ENCODE results near the gene PAPOLB. TPM values are rescaled to one million over a fixed set of nuclear protein-coding genes. Genes with fewer than 3 reads are reported as not detected.

Gene PAPOLB
- total RNA-seq, 1 experiment from 2014 or later: 0.31 TPM

DNA sequence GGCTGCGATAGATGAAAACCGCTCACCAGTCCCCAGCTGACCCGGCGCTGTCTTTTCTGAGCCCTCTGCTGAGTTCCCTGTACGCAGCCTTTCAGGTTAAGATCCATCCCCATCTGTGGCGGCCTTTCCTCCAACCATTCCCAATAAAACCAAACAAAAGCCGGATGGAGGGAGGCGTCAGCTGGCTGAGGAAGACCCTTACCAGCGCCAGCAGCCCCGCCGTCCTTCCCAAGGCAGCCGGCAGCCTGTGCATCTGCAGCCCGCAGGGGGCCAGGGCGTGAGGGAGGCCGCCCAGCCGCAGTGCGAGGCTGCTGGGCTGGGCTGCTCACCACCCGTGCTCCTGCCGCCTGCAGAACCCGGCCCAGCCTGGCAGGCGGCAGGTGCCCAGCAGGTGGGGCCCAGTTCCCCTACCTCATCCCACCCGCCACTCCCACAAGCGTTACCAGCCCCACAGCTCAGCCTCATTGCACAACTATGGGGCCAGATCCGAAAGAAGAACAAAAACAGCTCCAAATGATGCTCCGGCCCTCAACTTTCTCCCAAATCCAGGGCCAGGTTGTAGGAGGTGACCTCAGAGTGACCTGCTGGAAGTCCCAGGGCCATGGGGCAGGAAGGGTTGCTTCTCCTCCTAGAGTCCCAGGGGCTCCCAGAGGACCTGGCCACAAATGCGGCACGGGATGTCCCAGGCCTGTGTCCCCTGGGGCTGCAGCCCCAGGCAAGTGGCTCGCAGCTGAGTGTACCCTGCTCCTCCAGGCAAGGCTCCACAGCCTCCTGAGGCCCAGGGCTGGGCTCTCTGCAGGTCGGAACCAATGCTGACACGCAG, 23.8 kb downstream of the PAPOLB start:
- no peaks in the 10 kb centered on the region for H3K9me3 Mint-ChIP-seq
- H3K27me3 Mint-ChIP-seq (ENCODE audit: low read depth): no peaks in the 10 kb centered on the region
- peak; percentile 68 for ATAC-seq
- peak; percentile 22 for DNase-seq (ENCODE audit: low spot score)
- no peak overlapping the region for H3K4me3 Mint-ChIP-seq
- no peaks in the 10 kb centered on the region for H3K36me3 Mint-ChIP-seq
- TF ChIP-seq, protein P1, sequence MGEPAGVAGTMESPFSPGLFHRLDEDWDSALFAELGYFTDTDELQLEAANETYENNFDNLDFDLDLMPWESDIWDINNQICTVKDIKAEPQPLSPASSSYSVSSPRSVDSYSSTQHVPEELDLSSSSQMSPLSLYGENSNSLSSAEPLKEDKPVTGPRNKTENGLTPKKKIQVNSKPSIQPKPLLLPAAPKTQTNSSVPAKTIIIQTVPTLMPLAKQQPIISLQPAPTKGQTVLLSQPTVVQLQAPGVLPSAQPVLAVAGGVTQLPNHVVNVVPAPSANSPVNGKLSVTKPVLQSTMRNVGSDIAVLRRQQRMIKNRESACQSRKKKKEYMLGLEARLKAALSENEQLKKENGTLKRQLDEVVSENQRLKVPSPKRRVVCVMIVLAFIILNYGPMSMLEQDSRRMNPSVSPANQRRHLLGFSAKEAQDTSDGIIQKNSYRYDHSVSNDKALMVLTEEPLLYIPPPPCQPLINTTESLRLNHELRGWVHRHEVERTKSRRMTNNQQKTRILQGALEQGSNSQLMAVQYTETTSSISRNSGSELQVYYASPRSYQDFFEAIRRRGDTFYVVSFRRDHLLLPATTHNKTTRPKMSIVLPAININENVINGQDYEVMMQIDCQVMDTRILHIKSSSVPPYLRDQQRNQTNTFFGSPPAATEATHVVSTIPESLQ (CRISPR knock-in tag; IDR thresholded peaks at IDR 0.05): no peak
- TF ChIP-seq, protein P2, sequence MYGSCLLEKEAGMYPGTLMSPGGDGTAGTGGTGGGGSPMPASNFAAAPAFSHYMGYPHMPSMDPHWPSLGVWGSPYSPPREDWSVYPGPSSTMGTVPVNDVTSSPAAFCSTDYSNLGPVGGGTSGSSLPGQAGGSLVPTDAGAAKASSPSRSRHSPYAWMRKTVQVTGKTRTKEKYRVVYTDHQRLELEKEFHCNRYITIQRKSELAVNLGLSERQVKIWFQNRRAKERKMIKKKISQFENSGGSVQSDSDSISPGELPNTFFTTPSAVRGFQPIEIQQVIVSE (CRISPR knock-in tag; IDR thresholded peaks at IDR 0.05; ENCODE audit: borderline replicate concordance): no peak
- TF ChIP-seq, protein P3, sequence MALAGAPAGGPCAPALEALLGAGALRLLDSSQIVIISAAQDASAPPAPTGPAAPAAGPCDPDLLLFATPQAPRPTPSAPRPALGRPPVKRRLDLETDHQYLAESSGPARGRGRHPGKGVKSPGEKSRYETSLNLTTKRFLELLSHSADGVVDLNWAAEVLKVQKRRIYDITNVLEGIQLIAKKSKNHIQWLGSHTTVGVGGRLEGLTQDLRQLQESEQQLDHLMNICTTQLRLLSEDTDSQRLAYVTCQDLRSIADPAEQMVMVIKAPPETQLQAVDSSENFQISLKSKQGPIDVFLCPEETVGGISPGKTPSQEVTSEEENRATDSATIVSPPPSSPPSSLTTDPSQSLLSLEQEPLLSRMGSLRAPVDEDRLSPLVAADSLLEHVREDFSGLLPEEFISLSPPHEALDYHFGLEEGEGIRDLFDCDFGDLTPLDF (CRISPR knock-in tag; IDR thresholded peaks at IDR 0.05): no peak
- no peak for TF ChIP-seq NR3C1 (CRISPR knock-in tag; conservative IDR thresholded peaks at IDR 0.05; ENCODE audit: low read depth)
- TF ChIP-seq, protein P4, sequence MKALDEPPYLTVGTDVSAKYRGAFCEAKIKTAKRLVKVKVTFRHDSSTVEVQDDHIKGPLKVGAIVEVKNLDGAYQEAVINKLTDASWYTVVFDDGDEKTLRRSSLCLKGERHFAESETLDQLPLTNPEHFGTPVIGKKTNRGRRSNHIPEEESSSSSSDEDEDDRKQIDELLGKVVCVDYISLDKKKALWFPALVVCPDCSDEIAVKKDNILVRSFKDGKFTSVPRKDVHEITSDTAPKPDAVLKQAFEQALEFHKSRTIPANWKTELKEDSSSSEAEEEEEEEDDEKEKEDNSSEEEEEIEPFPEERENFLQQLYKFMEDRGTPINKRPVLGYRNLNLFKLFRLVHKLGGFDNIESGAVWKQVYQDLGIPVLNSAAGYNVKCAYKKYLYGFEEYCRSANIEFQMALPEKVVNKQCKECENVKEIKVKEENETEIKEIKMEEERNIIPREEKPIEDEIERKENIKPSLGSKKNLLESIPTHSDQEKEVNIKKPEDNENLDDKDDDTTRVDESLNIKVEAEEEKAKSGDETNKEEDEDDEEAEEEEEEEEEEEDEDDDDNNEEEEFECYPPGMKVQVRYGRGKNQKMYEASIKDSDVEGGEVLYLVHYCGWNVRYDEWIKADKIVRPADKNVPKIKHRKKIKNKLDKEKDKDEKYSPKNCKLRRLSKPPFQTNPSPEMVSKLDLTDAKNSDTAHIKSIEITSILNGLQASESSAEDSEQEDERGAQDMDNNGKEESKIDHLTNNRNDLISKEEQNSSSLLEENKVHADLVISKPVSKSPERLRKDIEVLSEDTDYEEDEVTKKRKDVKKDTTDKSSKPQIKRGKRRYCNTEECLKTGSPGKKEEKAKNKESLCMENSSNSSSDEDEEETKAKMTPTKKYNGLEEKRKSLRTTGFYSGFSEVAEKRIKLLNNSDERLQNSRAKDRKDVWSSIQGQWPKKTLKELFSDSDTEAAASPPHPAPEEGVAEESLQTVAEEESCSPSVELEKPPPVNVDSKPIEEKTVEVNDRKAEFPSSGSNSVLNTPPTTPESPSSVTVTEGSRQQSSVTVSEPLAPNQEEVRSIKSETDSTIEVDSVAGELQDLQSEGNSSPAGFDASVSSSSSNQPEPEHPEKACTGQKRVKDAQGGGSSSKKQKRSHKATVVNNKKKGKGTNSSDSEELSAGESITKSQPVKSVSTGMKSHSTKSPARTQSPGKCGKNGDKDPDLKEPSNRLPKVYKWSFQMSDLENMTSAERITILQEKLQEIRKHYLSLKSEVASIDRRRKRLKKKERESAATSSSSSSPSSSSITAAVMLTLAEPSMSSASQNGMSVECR (CRISPR knock-in tag; IDR thresholded peaks at IDR 0.05; ENCODE audit: borderline replicate concordance): no peak
- no peak for TF ChIP-seq GRHL2 (CRISPR knock-in tag; IDR thresholded peaks at IDR 0.05; ENCODE audit: insufficient replicate concordance, severe bottlenecking)
- TF ChIP-seq TP53 (CRISPR knock-in tag; IDR thresholded peaks at IDR 0.05): no peak
- no peak for TF ChIP-seq ESRRA (CRISPR knock-in tag; IDR thresholded peaks at IDR 0.05; ENCODE audit: borderline replicate concordance)
- TF ChIP-seq, protein P5, sequence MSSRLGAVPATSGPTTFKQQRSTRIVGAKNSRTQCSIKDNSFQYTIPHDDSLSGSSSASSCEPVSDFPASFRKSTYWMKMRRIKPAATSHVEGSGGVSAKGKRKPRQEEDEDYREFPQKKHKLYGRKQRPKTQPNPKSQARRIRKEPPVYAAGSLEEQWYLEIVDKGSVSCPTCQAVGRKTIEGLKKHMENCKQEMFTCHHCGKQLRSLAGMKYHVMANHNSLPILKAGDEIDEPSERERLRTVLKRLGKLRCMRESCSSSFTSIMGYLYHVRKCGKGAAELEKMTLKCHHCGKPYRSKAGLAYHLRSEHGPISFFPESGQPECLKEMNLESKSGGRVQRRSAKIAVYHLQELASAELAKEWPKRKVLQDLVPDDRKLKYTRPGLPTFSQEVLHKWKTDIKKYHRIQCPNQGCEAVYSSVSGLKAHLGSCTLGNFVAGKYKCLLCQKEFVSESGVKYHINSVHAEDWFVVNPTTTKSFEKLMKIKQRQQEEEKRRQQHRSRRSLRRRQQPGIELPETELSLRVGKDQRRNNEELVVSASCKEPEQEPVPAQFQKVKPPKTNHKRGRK (CRISPR knock-in tag; IDR thresholded peaks at IDR 0.05; ENCODE audit: borderline replicate concordance): no peak
- no peak for TF ChIP-seq IRF2 (CRISPR knock-in tag; IDR thresholded peaks at IDR 0.05; ENCODE audit: borderline replicate concordance, low read depth)
- TF ChIP-seq, protein P6, sequence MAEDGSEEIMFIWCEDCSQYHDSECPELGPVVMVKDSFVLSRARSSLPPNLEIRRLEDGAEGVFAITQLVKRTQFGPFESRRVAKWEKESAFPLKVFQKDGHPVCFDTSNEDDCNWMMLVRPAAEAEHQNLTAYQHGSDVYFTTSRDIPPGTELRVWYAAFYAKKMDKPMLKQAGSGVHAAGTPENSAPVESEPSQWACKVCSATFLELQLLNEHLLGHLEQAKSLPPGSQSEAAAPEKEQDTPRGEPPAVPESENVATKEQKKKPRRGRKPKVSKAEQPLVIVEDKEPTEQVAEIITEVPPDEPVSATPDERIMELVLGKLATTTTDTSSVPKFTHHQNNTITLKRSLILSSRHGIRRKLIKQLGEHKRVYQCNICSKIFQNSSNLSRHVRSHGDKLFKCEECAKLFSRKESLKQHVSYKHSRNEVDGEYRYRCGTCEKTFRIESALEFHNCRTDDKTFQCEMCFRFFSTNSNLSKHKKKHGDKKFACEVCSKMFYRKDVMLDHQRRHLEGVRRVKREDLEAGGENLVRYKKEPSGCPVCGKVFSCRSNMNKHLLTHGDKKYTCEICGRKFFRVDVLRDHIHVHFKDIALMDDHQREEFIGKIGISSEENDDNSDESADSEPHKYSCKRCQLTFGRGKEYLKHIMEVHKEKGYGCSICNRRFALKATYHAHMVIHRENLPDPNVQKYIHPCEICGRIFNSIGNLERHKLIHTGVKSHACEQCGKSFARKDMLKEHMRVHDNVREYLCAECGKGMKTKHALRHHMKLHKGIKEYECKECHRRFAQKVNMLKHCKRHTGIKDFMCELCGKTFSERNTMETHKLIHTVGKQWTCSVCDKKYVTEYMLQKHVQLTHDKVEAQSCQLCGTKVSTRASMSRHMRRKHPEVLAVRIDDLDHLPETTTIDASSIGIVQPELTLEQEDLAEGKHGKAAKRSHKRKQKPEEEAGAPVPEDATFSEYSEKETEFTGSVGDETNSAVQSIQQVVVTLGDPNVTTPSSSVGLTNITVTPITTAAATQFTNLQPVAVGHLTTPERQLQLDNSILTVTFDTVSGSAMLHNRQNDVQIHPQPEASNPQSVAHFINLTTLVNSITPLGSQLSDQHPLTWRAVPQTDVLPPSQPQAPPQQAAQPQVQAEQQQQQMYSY (CRISPR knock-in tag; IDR thresholded peaks at IDR 0.05): no peak
- ChIA-PET POLR2A (no interaction called here), CTCF (interaction anchor here (0.6 to 1.8 kb wide), 2 partner anchors 8 to 46 kb away, joined by 3 to 6 read pairs; partner anchors contain the start of gene RADIL)
- peak overlapping the region; percentile 68 for H3K27ac Mint-ChIP-seq
- 0 out of 2 replicates have a peak, but pooled peaks cover 5% of the 10 kb centered on the region for H3K4me1 Mint-ChIP-seq
